GM10266 (cell line): ENCODE data around the gene CAMK2G.

ENCODE experiments used
- DNase-seq: peaks from one replicate; pipeline ENCODE4 v3.0.0; 2012; ENCODE audit errors: extremely low spot score
- CTCF ChIP-seq: IDR thresholded peaks from 2 replicates; pipeline ENCODE4 v1.5.1; 2012; ENCODE audit warnings: mild to moderate bottlenecking, low read depth; ENCODE audit not compliant: control insufficient read depth, insufficient read depth; ENCODE audit errors: missing control alignments

CAMK2G gene

DNA sequence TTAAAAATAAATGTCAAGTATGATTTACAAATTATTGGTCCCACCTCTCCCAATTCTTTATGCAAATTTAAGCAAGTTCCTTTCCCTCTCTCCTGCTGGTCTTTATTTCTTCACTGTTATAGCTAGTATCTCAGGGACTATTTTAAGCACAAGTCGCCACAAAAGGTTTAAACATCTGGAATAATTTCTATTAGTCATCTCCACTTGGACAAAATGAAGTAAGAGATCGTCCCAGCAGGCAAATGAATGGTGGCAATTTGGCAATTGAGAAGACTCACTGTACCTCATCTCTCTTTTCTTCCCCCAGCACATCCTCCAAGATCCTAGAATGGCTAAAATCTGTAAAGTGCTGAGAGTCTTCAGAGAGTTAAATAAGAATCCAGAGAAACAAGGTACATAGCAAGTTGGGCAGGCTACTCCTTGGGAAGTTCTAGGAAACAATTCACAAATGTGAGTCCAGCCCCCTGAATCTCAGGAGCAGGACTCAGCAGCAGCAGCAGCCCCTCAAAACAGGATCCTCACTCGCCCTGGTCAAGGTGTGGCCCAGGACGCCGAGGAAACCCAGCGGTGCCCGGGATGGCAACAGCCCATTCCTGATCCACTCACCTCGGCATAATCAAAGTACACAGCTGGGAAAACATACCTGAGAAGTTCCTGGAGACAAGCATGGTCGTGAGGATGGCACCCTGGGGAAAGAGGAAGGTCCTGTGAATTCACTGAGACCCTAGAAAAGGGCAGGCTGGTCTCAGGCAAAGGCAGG is 32.6 kb downstream of the CAMK2G start:
- DNase-seq, result no peak
- no peak for TF ChIP-seq CTCF

DNA sequence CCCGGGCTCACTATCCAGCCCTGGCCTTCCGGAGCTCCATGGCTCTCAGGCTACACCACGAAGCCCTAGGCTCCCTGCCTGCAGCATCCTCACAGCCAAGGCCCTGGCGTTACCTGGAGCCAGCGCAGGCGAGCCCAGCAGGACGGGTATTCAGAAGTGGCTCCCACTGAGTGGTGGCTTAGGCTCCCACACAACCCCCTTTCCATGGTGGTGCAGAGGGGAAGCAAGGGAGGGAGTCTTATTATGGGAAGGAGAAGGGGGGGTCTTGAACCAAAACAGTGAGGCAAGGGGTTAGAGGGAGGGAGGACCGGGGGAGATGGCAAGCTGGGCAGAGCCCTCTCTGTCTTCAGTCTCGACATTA is 33.3 kb downstream of the CAMK2G start:
- TF ChIP-seq CTCF, result no peak
- DNase-seq, result no peak

- DNase-seq, result no peak
- TF ChIP-seq CTCF, result no peak
Measured at GRCh38 chr10:73840403-73841060, 33.8 kb downstream of the CAMK2G start.

DNA sequence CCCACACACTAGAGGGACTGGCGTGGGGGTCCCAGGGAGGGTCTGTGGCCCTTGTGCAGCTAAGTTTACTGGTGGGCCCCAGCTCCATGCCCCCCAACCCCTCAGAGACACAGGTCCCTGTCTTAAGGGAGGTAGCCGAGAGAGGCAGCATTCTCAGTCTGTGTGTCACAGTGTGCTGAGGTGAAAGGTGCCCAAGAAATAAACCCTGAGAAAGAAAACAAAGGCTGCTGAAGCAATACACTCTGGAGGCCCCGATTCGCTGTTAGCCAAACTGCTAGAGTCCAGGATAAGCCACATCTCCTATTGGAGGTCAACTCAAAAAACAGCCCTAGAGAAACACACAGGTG is 34.3 kb downstream of the CAMK2G start:
- no peak for DNase-seq
- TF ChIP-seq CTCF, result no peak

GRCh38 chr10:73839276-73839966 is 34.9 kb downstream of the CAMK2G start:
- no peak for DNase-seq
- TF ChIP-seq CTCF, result no peak

DNA sequence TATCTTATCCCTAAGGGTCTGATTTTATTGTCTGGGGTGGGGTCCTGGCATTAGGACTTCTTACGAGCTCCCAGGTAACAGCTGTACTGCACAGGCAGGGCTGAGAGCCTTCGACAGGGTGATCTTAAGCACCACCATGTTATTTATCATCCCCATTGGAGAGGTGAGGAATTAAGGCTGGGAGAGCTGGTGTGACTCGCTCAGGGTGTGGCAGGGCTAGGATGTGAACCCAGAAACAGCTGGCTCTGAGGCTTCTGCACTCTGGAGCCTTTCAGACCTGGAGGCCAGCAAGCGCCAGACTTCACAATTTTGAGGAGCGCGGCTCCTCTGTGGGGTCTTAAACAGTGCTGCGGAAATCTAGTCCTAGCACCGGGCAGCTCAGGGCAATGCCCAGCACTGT is 35.5 kb downstream of the CAMK2G start:
- no peak for DNase-seq
- no peak for TF ChIP-seq CTCF
